Activated B cell treated with CpG ODN at 0.5 μM for 24 hours (primary cell): Measurements from ENCODE around the gene CAST. TPM values are rescaled to one million over a fixed set of nuclear protein-coding genes. Genes with fewer than 3 reads are reported as not detected.

Source experiments
- ATAC-seq: fragments of 200-7000 bp; cut with Tn5 transposase; one replicate; pipeline ENCODE4 v1.10.0; 2021; ENCODE audit warnings: low read depth, mild to moderate bottlenecking, moderate library complexity
- CTCF ChIA-PET: fragments of 350-600 bp; sonication (Branson Sonifier 250); formaldehyde crosslinking; loops from one replicate; lab custom pipeline; 2021; ENCODE audit warnings: antibody characterized with exemption; lab: Charles Lee
- POLR2A ChIA-PET: fragments of 350-600 bp; sonication (Branson Sonifier 250); formaldehyde crosslinking; loops from one replicate; lab custom pipeline; 2021; ENCODE audit warnings: antibody characterized with exemption; lab: Charles Lee
- DNase-seq: peaks from one replicate; pipeline ENCODE4 v3.0.0; 2022
- H3K27ac Mint-ChIP-seq: one replicate; pipeline ENCODE4 v1.8.0; 2020; ENCODE audit warnings: mixed read lengths
- H3K27me3 Mint-ChIP-seq: one replicate; pipeline ENCODE4 v1.8.0; 2021; ENCODE audit warnings: mixed read lengths
- H3K36me3 Mint-ChIP-seq: one replicate; pipeline ENCODE4 v1.8.0; 2021; ENCODE audit warnings: low read depth, mixed read lengths
- H3K4me1 Mint-ChIP-seq: one replicate; pipeline ENCODE4 v1.8.0; 2021; ENCODE audit warnings: mixed read lengths
- H3K4me3 Mint-ChIP-seq: one replicate; pipeline ENCODE4 v1.8.0; 2020; ENCODE audit warnings: mild to moderate bottlenecking, mixed read lengths
- H3K9me3 Mint-ChIP-seq: one replicate; pipeline ENCODE4 v1.8.0; 2020; ENCODE audit warnings: mixed read lengths
- intact Hi-C: fragments of 100-400 bp; cut with micrococcal nuclease; formaldehyde crosslinking; loops from one replicate; pipeline ENCODE4 v1.15.1; 2024
- total RNA-seq: library from RNA; stranded (reverse); gene quantifications from 2 replicates; pipeline ENCODE4 v1.2.3, GENCODE V29; 2022
- TF ChIP-seq, protein P1 (sequence below): fragments of 200-600 bp; IDR thresholded peaks from one replicate; pipeline ENCODE4 v1.8.0; 2022; ENCODE audit warnings: antibody characterized with exemption, mild to moderate bottlenecking

The CAST gene
- total RNA-seq, 1 donor from 2014 or later = 211 TPM

DNA sequence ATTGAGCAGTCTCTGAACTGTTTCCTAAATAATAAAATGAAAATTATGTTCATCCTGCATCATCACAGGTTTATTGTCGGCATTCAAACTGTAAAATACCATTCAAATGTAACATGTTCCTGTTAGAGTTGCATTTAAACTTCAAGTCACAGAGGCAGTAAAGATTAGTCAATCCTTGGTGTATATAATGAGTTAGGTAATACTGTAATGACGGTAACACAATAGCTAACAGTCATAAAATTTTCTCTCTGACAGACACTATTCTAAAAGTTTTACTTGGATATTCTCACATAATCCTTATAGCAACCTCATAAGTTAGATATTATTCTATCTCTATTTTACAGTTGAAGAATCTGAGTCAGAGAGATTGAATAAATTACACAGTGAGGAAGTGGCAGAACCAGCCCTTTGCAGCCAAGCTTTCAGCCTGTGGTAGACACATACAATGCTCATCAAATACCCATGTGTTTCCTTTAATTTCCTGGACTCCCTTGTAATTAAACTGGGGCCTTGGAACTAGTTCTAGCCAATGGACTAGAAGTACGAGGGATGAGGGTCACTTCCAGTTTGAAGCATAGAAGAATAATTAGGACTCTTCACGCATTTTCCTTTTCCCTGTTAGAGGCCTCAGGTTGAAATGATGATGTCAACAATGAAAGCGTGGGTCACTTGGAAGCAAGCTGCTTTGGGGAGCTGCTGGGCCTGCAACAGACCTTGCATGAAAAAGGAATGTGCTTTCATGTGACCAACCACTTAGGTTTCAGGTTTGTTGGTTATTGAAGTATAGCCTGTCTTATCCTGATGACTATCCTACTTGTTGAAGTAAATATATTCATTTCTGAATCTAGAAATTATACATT lies 12.3 kb upstream of the CAST start:
- intact Hi-C loops = no loop called here
- ChIA-PET POLR2A (no interaction called here), CTCF (no interaction called here)
- no peaks in the 10 kb centered on the region for H3K9me3 Mint-ChIP-seq
- H3K27ac Mint-ChIP-seq = no peak overlapping the region
- no peak for ATAC-seq
- peaks cover 21% of the 10 kb centered on the region for H3K27me3 Mint-ChIP-seq
- H3K4me1 Mint-ChIP-seq = peaks cover 3% of the 10 kb centered on the region
- DNase-seq = no peak
- H3K36me3 Mint-ChIP-seq = no peaks in the 10 kb centered on the region
- TF ChIP-seq, protein P1, sequence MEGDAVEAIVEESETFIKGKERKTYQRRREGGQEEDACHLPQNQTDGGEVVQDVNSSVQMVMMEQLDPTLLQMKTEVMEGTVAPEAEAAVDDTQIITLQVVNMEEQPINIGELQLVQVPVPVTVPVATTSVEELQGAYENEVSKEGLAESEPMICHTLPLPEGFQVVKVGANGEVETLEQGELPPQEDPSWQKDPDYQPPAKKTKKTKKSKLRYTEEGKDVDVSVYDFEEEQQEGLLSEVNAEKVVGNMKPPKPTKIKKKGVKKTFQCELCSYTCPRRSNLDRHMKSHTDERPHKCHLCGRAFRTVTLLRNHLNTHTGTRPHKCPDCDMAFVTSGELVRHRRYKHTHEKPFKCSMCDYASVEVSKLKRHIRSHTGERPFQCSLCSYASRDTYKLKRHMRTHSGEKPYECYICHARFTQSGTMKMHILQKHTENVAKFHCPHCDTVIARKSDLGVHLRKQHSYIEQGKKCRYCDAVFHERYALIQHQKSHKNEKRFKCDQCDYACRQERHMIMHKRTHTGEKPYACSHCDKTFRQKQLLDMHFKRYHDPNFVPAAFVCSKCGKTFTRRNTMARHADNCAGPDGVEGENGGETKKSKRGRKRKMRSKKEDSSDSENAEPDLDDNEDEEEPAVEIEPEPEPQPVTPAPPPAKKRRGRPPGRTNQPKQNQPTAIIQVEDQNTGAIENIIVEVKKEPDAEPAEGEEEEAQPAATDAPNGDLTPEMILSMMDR = no peak
- no peak overlapping the region for H3K4me3 Mint-ChIP-seq

DNA sequence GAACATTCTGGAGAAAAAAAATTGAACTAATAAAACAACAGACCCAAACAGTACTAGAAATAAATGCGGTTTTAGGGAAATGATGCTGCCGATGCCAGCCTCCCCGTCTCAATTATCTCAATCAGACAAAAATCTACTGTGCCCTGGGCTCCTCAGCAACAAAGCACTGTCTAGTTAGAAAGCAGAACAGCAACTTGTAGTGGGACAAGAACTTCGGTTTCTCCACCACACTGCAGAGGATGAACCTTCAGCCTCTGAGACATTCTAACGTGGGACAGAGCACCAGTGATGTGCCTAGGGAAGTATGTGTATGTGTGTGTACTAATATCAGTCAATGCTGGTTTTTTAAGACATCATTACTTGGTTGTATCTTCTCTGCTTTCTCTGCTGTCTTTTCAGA lies 11.1 kb upstream of the CAST start:
- DNase-seq = no peak
- POLR2A ChIA-PET = no interaction called here
- CTCF ChIA-PET = no interaction called here
- H3K9me3 Mint-ChIP-seq = no peaks in the 10 kb centered on the region
- H3K27me3 Mint-ChIP-seq = peaks cover 21% of the 10 kb centered on the region
- H3K27ac Mint-ChIP-seq = no peak overlapping the region
- TF ChIP-seq, protein P1 = no peak
- ATAC-seq = no peak
- H3K4me1 Mint-ChIP-seq = peaks cover 3% of the 10 kb centered on the region
- H3K36me3 Mint-ChIP-seq = no peaks in the 10 kb centered on the region
- no peak overlapping the region for H3K4me3 Mint-ChIP-seq
- intact Hi-C loops = no loop called here

DNA sequence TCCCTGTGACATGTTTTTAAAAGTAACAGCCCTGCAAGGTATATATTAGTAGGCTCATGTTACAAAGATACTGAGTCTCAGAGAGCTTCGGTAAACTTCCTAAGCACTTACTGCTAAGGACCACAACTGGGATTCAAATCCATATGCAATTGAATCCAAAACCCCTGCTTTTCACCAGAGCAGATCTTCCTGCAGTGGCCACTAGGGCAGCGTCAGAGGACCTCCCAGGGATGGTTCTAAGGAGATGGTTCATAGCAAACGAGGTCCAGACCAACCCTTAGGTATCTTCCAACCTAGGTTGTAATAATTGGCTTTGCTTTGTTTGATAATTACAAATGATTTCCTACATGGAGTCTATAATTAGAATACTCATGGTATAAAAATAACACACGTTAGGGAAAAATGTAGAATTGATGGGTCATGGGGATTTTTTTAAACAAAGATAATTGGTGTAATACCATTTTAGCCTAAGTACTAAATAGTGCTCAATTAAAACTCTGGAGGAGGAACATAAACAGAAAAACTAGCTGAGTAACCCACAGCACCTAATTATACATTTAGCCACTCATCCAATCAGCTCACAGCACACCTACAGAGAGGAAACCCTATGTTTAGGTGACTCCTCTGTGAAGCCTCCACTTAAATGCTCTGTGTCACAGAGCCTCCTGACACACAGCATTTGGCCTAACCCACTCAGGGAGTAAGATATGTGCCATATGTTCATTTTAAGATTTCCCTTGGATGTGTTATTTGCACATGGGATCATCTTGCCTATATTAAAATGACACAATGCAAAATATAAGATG lies 10.0 kb upstream of the CAST start:
- TF ChIP-seq, protein P1 = no peak
- intact Hi-C loops = no loop called here
- ATAC-seq (no peak), DNase-seq (no peak)
- peaks cover 10% of the 10 kb centered on the region for H3K4me1 Mint-ChIP-seq
- H3K27ac Mint-ChIP-seq = no peak overlapping the region
- no peaks in the 10 kb centered on the region for H3K36me3 Mint-ChIP-seq
- ChIA-PET POLR2A (no interaction called here), CTCF (no interaction called here)
- no peak overlapping the region for H3K4me3 Mint-ChIP-seq
- peaks cover 21% of the 10 kb centered on the region for H3K27me3 Mint-ChIP-seq
- no peaks in the 10 kb centered on the region for H3K9me3 Mint-ChIP-seq

DNA sequence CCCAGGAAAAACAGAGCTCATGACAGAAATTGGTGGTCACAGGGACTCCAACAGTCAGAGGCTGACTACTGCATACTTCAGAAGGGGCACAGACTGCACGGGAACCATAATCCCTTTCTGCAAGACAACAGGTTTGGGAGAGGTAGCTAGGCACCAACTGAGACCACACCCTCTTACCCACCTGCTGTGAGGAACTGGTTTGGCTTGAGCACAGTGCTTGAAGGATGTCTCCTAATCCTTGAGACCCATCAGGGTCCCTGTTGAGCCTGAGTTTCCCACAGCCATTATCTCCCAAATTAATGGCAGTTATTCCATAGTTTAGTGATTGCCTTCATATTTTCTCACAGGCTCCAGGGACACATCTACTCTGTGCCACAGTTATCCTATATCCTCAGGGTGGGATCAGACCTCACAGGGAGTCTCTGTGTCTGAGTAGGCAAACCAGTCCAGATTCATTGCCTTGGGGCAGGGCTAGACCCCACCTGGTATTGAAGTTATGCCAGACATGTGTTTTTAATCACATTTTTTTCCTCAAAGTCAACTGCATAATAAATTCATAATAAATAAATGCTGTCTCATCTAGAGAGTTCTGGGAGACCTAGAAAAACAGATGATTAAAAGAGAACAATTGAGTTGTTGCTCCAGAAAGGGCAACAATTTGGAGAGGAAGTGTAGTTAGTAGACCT lies 9.3 kb upstream of the CAST start:
- peaks cover 21% of the 10 kb centered on the region for H3K27me3 Mint-ChIP-seq
- intact Hi-C loops = no loop called here
- H3K27ac Mint-ChIP-seq = no peak overlapping the region
- ChIA-PET CTCF (no interaction called here), POLR2A (no interaction called here)
- ATAC-seq (no peak), DNase-seq (no peak)
- H3K4me1 Mint-ChIP-seq = peaks cover 10% of the 10 kb centered on the region
- no peaks in the 10 kb centered on the region for H3K9me3 Mint-ChIP-seq
- no peak overlapping the region for H3K4me3 Mint-ChIP-seq
- TF ChIP-seq, protein P1 = no peak
- H3K36me3 Mint-ChIP-seq = no peaks in the 10 kb centered on the region

DNA sequence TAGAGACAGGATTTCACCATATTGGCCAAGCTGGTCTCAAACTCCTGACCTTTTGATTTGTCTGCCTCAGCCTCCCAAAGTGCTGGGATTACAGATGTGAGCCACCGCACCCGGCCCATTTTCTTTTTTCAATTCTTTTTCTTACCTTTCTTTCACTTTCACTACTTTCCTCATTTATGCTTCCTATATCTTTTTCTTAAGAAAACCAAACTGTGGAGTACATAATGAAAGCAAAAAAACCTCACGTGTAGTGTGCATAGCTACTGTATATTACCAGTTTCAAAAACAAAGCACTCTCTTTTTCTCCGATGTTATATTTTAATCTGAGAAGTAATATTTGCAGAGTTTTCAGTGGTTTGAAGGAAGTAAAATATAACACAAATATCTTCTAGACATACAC lies 8.0 kb upstream of the CAST start:
- Mint-ChIP-seq H3K27ac (no peak overlapping the region), H3K27me3 (peaks cover 21% of the 10 kb centered on the region), H3K36me3 (no peaks in the 10 kb centered on the region), H3K4me1 (peaks cover 8% of the 10 kb centered on the region), H3K4me3 (no peak overlapping the region), H3K9me3 (no peaks in the 10 kb centered on the region)
- ChIA-PET POLR2A (no interaction called here), CTCF (no interaction called here)
- intact Hi-C loops = no loop called here
- DNase-seq (no peak), ATAC-seq (no peak)
- TF ChIP-seq, protein P1 = no peak
